ENCODE data around the gene LRP5. TPM values are rescaled to one million over a fixed set of nuclear protein-coding genes. Genes with fewer than 3 reads are reported as not detected.

LRP5 gene
- total and polyA plus RNA-seq, 2 experiments from 2014 or later = 26.9 to 51.1 TPM

DNA sequence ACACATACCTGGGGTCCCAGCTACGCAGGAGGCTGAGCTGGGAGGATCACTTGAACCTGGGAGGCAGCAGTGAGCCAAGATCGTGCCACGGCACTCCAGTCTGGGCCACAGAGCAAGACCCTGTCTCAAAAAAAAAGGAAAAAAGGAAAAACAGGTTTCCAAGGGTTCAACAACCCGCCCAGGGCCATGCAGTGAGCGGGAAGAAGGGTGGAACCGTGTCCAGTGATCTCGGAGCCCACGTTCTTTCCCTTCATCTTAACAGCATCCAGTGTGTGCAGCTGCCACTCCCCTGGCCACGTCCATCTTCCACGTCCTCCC lies 14.9 kb upstream of the LRP5 start:
- Histone ChIP-seq H2AFZ (no peak overlapping the region), H3K79me2 (replicated peaks; ENCODE audit: insufficient read depth) (no peaks in the 10 kb centered on the region), H4K20me1 (replicated peaks; ENCODE audit: insufficient read depth) (no peaks in the 10 kb centered on the region), H3K27ac (ENCODE audit: low read depth) (no peak overlapping the region), H3K9me2 (ENCODE audit: insufficient read depth) (no peaks in the 10 kb centered on the region), H3F3A (replicated peaks; ENCODE audit: low read depth) (no peaks in the 10 kb centered on the region), H3K4me1 (ENCODE audit: insufficient read depth) (no peaks in the 10 kb centered on the region), H3K27me3 (ENCODE audit: insufficient read depth) (no peaks in the 10 kb centered on the region), H3K4me3 (no peak overlapping the region), H3K4me2 (no peak overlapping the region), H3K36me3 (ENCODE audit: insufficient read depth) (no peaks in the 10 kb centered on the region)
- no peaks in the 10 kb centered on the region for H3K9me3 Mint-ChIP-seq
- ATAC-seq (no peak; the same call in 2 of the 3 replicates), DNase-seq (ENCODE audit: low spot score) (no peak)
- H3K36me3 Mint-ChIP-seq (ENCODE audit: low read depth) = no peaks in the 10 kb centered on the region
- no peak overlapping the region for H3K4me3 Mint-ChIP-seq
- TF ChIP-seq STAT1 (IDR thresholded peaks at IDR 0.05; ENCODE audit: unreplicated experiment) (no peak), ZNF331 (CRISPR knock-in tag; IDR thresholded peaks at IDR 0.05; ENCODE audit: low read depth) (no peak), EZH2 (IDR thresholded peaks at IDR 0.05; ENCODE audit: low read depth, unreplicated experiment) (no peak), NANOG (IDR thresholded peaks at IDR 0.05; ENCODE audit: borderline replicate concordance) (no peak), EZH2phosphoT487 (IDR thresholded peaks at IDR 0.05; ENCODE audit: unreplicated experiment) (no peak), POLR2AphosphoS5 (IDR thresholded peaks at IDR 0.05; ENCODE audit: low read depth) (no peak), ZNF114 (CRISPR knock-in tag; IDR thresholded peaks at IDR 0.05) (no peak), JUNB (IDR thresholded peaks at IDR 0.05; ENCODE audit: unreplicated experiment) (no peak), CREB1 (CRISPR knock-in tag; IDR thresholded peaks at IDR 0.05; ENCODE audit: low read depth) (no peak)
- TF ChIP-seq, protein P1, sequence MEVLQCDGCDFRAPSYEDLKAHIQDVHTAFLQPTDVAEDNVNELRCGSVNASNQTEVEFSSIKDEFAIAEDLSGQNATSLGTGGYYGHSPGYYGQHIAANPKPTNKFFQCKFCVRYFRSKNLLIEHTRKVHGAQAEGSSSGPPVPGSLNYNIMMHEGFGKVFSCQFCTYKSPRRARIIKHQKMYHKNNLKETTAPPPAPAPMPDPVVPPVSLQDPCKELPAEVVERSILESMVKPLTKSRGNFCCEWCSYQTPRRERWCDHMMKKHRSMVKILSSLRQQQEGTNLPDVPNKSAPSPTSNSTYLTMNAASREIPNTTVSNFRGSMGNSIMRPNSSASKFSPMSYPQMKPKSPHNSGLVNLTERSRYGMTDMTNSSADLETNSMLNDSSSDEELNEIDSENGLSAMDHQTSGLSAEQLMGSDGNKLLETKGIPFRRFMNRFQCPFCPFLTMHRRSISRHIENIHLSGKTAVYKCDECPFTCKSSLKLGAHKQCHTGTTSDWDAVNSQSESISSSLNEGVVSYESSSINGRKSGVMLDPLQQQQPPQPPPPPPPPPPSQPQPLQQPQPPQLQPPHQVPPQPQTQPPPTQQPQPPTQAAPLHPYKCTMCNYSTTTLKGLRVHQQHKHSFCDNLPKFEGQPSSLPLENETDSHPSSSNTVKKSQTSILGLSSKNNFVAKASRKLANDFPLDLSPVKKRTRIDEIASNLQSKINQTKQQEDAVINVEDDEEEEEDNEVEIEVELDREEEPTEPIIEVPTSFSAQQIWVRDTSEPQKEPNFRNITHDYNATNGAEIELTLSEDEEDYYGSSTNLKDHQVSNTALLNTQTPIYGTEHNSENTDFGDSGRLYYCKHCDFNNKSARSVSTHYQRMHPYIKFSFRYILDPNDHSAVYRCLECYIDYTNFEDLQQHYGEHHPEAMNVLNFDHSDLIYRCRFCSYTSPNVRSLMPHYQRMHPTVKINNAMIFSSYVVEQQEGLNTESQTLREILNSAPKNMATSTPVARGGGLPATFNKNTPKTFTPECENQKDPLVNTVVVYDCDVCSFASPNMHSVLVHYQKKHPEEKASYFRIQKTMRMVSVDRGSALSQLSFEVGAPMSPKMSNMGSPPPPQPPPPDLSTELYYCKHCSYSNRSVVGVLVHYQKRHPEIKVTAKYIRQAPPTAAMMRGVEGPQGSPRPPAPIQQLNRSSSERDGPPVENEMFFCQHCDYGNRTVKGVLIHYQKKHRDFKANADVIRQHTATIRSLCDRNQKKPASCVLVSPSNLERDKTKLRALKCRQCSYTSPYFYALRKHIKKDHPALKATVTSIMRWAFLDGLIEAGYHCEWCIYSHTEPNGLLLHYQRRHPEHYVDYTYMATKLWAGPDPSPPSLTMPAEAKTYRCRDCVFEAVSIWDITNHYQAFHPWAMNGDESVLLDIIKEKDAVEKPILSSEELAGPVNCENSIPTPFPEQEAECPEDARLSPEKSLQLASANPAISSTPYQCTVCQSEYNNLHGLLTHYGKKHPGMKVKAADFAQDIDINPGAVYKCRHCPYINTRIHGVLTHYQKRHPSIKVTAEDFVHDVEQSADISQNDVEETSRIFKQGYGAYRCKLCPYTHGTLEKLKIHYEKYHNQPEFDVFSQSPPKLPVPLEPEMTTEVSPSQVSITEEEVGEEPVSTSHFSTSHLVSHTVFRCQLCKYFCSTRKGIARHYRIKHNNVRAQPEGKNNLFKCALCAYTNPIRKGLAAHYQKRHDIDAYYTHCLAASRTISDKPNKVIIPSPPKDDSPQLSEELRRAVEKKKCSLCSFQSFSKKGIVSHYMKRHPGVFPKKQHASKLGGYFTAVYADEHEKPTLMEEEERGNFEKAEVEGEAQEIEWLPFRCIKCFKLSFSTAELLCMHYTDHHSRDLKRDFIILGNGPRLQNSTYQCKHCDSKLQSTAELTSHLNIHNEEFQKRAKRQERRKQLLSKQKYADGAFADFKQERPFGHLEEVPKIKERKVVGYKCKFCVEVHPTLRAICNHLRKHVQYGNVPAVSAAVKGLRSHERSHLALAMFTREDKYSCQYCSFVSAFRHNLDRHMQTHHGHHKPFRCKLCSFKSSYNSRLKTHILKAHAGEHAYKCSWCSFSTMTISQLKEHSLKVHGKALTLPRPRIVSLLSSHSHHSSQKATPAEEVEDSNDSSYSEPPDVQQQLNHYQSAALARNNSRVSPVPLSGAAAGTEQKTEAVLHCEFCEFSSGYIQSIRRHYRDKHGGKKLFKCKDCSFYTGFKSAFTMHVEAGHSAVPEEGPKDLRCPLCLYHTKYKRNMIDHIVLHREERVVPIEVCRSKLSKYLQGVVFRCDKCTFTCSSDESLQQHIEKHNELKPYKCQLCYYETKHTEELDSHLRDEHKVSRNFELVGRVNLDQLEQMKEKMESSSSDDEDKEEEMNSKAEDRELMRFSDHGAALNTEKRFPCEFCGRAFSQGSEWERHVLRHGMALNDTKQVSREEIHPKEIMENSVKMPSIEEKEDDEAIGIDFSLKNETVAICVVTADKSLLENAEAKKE (CRISPR knock-in tag; IDR thresholded peaks at IDR 0.05) = no peak
- TF ChIP-seq, protein P2, sequence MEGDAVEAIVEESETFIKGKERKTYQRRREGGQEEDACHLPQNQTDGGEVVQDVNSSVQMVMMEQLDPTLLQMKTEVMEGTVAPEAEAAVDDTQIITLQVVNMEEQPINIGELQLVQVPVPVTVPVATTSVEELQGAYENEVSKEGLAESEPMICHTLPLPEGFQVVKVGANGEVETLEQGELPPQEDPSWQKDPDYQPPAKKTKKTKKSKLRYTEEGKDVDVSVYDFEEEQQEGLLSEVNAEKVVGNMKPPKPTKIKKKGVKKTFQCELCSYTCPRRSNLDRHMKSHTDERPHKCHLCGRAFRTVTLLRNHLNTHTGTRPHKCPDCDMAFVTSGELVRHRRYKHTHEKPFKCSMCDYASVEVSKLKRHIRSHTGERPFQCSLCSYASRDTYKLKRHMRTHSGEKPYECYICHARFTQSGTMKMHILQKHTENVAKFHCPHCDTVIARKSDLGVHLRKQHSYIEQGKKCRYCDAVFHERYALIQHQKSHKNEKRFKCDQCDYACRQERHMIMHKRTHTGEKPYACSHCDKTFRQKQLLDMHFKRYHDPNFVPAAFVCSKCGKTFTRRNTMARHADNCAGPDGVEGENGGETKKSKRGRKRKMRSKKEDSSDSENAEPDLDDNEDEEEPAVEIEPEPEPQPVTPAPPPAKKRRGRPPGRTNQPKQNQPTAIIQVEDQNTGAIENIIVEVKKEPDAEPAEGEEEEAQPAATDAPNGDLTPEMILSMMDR (conservative IDR thresholded peaks at IDR 0.05; ENCODE audit: low read depth in 2 of 2) = no peak
- TF ChIP-seq, protein P3, sequence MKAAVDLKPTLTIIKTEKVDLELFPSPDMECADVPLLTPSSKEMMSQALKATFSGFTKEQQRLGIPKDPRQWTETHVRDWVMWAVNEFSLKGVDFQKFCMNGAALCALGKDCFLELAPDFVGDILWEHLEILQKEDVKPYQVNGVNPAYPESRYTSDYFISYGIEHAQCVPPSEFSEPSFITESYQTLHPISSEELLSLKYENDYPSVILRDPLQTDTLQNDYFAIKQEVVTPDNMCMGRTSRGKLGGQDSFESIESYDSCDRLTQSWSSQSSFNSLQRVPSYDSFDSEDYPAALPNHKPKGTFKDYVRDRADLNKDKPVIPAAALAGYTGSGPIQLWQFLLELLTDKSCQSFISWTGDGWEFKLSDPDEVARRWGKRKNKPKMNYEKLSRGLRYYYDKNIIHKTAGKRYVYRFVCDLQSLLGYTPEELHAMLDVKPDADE (IDR thresholded peaks at IDR 0.05) = no peak
- TF ChIP-seq, protein P4, sequence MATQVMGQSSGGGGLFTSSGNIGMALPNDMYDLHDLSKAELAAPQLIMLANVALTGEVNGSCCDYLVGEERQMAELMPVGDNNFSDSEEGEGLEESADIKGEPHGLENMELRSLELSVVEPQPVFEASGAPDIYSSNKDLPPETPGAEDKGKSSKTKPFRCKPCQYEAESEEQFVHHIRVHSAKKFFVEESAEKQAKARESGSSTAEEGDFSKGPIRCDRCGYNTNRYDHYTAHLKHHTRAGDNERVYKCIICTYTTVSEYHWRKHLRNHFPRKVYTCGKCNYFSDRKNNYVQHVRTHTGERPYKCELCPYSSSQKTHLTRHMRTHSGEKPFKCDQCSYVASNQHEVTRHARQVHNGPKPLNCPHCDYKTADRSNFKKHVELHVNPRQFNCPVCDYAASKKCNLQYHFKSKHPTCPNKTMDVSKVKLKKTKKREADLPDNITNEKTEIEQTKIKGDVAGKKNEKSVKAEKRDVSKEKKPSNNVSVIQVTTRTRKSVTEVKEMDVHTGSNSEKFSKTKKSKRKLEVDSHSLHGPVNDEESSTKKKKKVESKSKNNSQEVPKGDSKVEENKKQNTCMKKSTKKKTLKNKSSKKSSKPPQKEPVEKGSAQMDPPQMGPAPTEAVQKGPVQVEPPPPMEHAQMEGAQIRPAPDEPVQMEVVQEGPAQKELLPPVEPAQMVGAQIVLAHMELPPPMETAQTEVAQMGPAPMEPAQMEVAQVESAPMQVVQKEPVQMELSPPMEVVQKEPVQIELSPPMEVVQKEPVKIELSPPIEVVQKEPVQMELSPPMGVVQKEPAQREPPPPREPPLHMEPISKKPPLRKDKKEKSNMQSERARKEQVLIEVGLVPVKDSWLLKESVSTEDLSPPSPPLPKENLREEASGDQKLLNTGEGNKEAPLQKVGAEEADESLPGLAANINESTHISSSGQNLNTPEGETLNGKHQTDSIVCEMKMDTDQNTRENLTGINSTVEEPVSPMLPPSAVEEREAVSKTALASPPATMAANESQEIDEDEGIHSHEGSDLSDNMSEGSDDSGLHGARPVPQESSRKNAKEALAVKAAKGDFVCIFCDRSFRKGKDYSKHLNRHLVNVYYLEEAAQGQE (IDR thresholded peaks at IDR 0.05; ENCODE audit: unreplicated experiment) = no peak
- H3K4me1 Mint-ChIP-seq = no peaks in the 10 kb centered on the region
- peaks cover 10% of the 10 kb centered on the region for H3K27me3 Mint-ChIP-seq (ENCODE audit: insufficient read depth, low read depth, poor library complexity)
- no peak overlapping the region for H3K27ac Mint-ChIP-seq
